OCI-LY1 (cell line): ENCODE results near the gene HECW1.

Experiments used
- EZH2 ChIP-seq: fragments of 200-600 bp; sonication (generic), shearing (Covaris generic); IDR thresholded peaks from 2 replicates; pipeline ENCODE4 v1.8.0; 2017; ENCODE audit warnings: borderline replicate concordance, mixed run types, mild to moderate bottlenecking, antibody characterized with exemption, low read length, moderate library complexity, mixed read lengths
- TF ChIP-seq, protein P1 (sequence below): fragments of 200-600 bp; sonication (generic), shearing (Covaris generic); IDR thresholded peaks from 2 replicates; pipeline ENCODE4 v1.5.1; 2017; ENCODE audit warnings: mild to moderate bottlenecking, antibody characterized with exemption, low read length, moderate library complexity, mixed read lengths

DNA sequence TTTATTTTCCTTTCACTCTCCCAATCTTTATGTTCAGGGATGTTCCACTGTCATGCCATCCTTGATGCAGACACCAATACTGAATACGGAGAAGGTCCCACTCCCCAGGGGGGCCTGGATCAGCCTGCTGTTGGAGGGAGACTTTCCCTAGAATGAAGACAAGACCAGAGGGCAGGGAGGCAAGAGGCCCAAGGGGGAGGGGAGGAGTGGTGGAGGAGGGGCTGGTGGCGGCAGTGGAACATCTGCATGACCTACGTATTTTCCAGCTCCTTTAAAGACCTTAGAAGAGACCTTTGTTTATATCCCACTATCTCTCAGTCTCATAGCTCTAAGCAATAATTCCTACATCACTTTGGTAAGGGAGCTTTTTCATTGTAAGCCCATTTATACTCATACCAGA is 183.0 kb downstream of the HECW1 start:
- TF ChIP-seq, protein P1, sequence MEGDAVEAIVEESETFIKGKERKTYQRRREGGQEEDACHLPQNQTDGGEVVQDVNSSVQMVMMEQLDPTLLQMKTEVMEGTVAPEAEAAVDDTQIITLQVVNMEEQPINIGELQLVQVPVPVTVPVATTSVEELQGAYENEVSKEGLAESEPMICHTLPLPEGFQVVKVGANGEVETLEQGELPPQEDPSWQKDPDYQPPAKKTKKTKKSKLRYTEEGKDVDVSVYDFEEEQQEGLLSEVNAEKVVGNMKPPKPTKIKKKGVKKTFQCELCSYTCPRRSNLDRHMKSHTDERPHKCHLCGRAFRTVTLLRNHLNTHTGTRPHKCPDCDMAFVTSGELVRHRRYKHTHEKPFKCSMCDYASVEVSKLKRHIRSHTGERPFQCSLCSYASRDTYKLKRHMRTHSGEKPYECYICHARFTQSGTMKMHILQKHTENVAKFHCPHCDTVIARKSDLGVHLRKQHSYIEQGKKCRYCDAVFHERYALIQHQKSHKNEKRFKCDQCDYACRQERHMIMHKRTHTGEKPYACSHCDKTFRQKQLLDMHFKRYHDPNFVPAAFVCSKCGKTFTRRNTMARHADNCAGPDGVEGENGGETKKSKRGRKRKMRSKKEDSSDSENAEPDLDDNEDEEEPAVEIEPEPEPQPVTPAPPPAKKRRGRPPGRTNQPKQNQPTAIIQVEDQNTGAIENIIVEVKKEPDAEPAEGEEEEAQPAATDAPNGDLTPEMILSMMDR, result no peak
- no peak for TF ChIP-seq EZH2
